Measurements from ENCODE around the gene TUNAR. TPM values are rescaled to one million over a fixed set of nuclear protein-coding genes. Genes with fewer than 3 reads are reported as not detected.

Gene TUNAR
- total RNA-seq = not detected
- not detected for total RNA-seq (2013)
- total RNA-seq = 0 to 0.13 (median 0) reads per million in 29 experiments

DNA sequence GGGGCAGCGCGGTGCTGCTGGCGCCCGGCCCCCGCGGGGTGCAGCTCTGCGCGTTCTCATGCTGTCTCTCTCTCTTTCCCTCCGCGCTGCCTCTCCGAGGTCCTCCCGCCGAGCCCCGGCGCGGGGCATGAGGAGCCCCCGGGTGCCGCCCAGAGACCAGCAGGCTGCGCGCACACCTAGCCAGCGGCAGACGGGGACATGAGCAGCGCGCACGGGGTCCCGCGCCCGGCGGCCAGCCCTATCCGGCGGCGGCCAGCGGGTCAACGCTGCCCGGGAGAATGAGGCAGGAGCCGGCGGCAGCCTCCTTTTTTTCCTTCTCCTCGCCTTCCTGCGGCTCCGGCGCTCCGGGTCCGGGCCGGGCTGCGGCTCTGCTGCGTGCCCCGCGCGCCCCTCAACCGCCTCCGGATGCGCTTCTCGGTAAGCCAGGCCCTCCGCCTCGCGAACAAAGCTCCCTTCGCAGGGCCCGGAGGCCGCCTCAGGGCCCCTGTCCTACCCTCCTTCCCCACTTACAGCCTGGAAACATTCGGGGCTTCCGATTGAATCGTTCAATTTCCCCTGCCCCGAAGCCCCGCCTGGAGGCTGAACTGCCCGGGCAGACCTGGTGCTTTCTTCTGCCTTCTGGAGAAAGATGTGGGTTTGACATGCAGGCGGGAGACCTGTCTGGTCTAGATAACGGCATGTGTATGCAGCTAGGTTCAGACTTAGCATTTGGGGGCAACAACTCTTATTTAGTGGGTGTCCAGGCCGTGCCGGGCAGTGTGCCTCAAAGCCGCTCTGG, at the start of gene TUNAR:
Gene TUNAR (plus strand): TSS at position 72 of the 778 bp plus-strand sequence.
- DNase-seq (no peak), ATAC-seq (replicated peaks in 1 of 4) (no peak)
- POLR2A ChIA-PET = no interaction called here
- H3K27me3 ChIP-seq (replicated peaks in 1 of 2; ENCODE audit: control insufficient read depth in 2 of 2, extremely low read depth in 1 of 2, insufficient read depth in 2 of 2, low read length in 1 of 2) = peaks cover 2 to 31% of the 10 kb centered on the region in 2 experiments
- Mint-ChIP-seq H3K4me3 (peak within 1 kb of the TSS in 1 of 3 donors; percentile 57), H3K27me3 (peaks cover 45 to 50% of the 10 kb centered on the region in 2 donors), H3K4me1 (peaks cover 0 to 9% (median 9%) of the 10 kb centered on the region in 3 donors), H3K27ac (no peak within 1 kb of the TSS), H3K9me3 (no peaks in the 10 kb centered on the region), H3K36me3 (no peaks in the 10 kb centered on the region)
- WGBS (ENCODE audit: insufficient coverage) = 7% methylated on average over 69 of the region's 70 CpGs
- H3K4me3 ChIP-seq (ENCODE audit: control insufficient read depth in 1 of 2, extremely low read depth in 1 of 2, low read length in 1 of 2) = no peak within 1 kb of the TSS
- no peaks in the 10 kb centered on the region for H3K9me3 ChIP-seq
- CTCF ChIA-PET = no interaction called here
- no peaks in the 10 kb centered on the region for H3K4me1 ChIP-seq (ENCODE audit: control insufficient read depth in 1 of 2, extremely low read depth in 1 of 2, insufficient read depth in 2 of 2, low read length in 2 of 2)
- no peaks in the 10 kb centered on the region for H3K36me3 ChIP-seq (ENCODE audit: control insufficient read depth in 2 of 2, extremely low read depth in 1 of 2, insufficient read depth in 1 of 2, low read length in 1 of 2)
- H3K27ac ChIP-seq (ENCODE audit: low read length) = no peak within 1 kb of the TSS

- H3K36me3 ChIP-seq (ENCODE audit: control insufficient read depth in 2 of 2, extremely low read depth in 1 of 2, insufficient read depth in 1 of 2, low read length in 1 of 2) = no peaks in the 10 kb centered on the region
- POLR2A ChIA-PET = interaction anchor here in 1 of 2 donors (0.6 kb wide), 1 partner anchor 1408 kb away, joined by 12 read pairs; no protein-coding TSS in a partner anchor
- Mint-ChIP-seq H3K9me3 (no peaks in the 10 kb centered on the region), H3K4me3 (no peak overlapping the region), H3K36me3 (no peaks in the 10 kb centered on the region), H3K27me3 (peaks cover 22 to 35% of the 10 kb centered on the region in 2 donors), H3K27ac (no peak overlapping the region), H3K4me1 (no peaks in the 10 kb centered on the region)
- CTCF ChIA-PET = no interaction called here
- DNase-seq (no peak), ATAC-seq (replicated peaks in 1 of 4) (no peak)
- no peak overlapping the region for H3K4me3 ChIP-seq (ENCODE audit: control insufficient read depth in 1 of 2, extremely low read depth in 1 of 2, low read length in 1 of 2)
- peaks cover 2 to 23% of the 10 kb centered on the region in 2 experiments for H3K27me3 ChIP-seq (replicated peaks in 1 of 2; ENCODE audit: control insufficient read depth in 2 of 2, extremely low read depth in 1 of 2, insufficient read depth in 2 of 2, low read length in 1 of 2)
- WGBS (ENCODE audit: insufficient coverage) = 73% methylated on average over 2 of the region's 3 CpGs
- H3K27ac ChIP-seq (ENCODE audit: low read length) = no peak overlapping the region
- no peaks in the 10 kb centered on the region for H3K9me3 ChIP-seq
- H3K4me1 ChIP-seq (ENCODE audit: control insufficient read depth in 1 of 2, extremely low read depth in 1 of 2, insufficient read depth in 2 of 2, low read length in 2 of 2) = no peaks in the 10 kb centered on the region
Measured at GRCh38 chr14:95828649-95829265, 47.9 kb upstream of the TUNAR start.

DNA sequence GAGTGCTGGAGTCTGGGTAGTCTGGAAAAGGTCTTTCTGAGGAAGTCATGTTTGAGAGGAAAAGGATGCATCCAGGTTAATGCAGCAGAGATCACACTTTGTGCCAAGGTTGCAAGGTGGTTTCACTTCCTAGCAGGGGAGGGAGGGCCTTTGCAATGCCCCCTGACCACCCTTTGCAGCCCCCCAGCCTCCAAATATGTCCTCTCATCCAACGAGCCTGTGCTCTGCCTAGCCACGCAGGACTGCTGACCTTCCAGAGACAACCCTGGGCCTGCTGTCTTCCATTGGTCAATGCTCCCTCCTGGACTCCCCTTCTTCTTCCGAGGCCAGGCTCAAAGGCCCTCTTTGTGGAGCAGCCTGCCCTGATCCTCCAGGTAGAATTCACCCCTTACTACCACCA, 47.3 kb upstream of the TUNAR start:
- Histone ChIP-seq H3K36me3 (ENCODE audit: control insufficient read depth in 2 of 2, extremely low read depth in 1 of 2, insufficient read depth in 1 of 2, low read length in 1 of 2) (no peaks in the 10 kb centered on the region), H3K4me3 (ENCODE audit: control insufficient read depth in 1 of 2, extremely low read depth in 1 of 2, low read length in 1 of 2) (no peak overlapping the region), H3K4me1 (ENCODE audit: control insufficient read depth in 1 of 2, extremely low read depth in 1 of 2, insufficient read depth in 2 of 2, low read length in 2 of 2) (no peaks in the 10 kb centered on the region), H3K27ac (ENCODE audit: low read length) (no peak overlapping the region), H3K27me3 (replicated peaks in 1 of 2; ENCODE audit: control insufficient read depth in 2 of 2, extremely low read depth in 1 of 2, insufficient read depth in 2 of 2, low read length in 1 of 2) (peaks cover 2 to 27% of the 10 kb centered on the region in 2 experiments), H3K9me3 (no peaks in the 10 kb centered on the region)
- no peaks in the 10 kb centered on the region for H3K9me3 Mint-ChIP-seq
- ATAC-seq (replicated peaks in 1 of 4) (no peak), DNase-seq (no peak)
- H3K36me3 Mint-ChIP-seq = no peaks in the 10 kb centered on the region
- H3K4me3 Mint-ChIP-seq = no peak overlapping the region
- 72% methylated on average over 3 of the region's 3 CpGs for WGBS (ENCODE audit: insufficient coverage)
- H3K27me3 Mint-ChIP-seq = peaks cover 22 to 35% of the 10 kb centered on the region in 2 donors
- CTCF ChIA-PET = no interaction called here
- no peaks in the 10 kb centered on the region for H3K4me1 Mint-ChIP-seq
- POLR2A ChIA-PET = interaction anchor here in 1 of 2 donors (0.6 kb wide), 1 partner anchor 1409 kb away, joined by 12 read pairs; no protein-coding TSS in a partner anchor
- no peak overlapping the region for H3K27ac Mint-ChIP-seq

- no peaks in the 10 kb centered on the region for H3K36me3 ChIP-seq (ENCODE audit: control insufficient read depth in 2 of 2, extremely low read depth in 1 of 2, insufficient read depth in 1 of 2, low read length in 1 of 2)
- Mint-ChIP-seq H3K27ac (no peak overlapping the region), H3K36me3 (no peaks in the 10 kb centered on the region), H3K9me3 (no peaks in the 10 kb centered on the region), H3K27me3 (peaks cover 24 to 35% of the 10 kb centered on the region in 2 donors), H3K4me3 (no peak overlapping the region), H3K4me1 (no peaks in the 10 kb centered on the region)
- CTCF ChIA-PET = no interaction called here
- peaks cover 2 to 27% of the 10 kb centered on the region in 2 experiments for H3K27me3 ChIP-seq (replicated peaks in 1 of 2; ENCODE audit: control insufficient read depth in 2 of 2, extremely low read depth in 1 of 2, insufficient read depth in 2 of 2, low read length in 1 of 2)
- ATAC-seq (replicated peaks in 1 of 4) (no peak), DNase-seq (no peak)
- H3K27ac ChIP-seq (ENCODE audit: low read length) = no peak overlapping the region
- POLR2A ChIA-PET = no interaction called here
- H3K4me1 ChIP-seq (ENCODE audit: control insufficient read depth in 1 of 2, extremely low read depth in 1 of 2, insufficient read depth in 2 of 2, low read length in 2 of 2) = no peaks in the 10 kb centered on the region
- 32% methylated on average over 3 of the region's 3 CpGs for WGBS (ENCODE audit: insufficient coverage)
- no peaks in the 10 kb centered on the region for H3K9me3 ChIP-seq
- H3K4me3 ChIP-seq (ENCODE audit: control insufficient read depth in 1 of 2, extremely low read depth in 1 of 2, low read length in 1 of 2) = no peak overlapping the region
Measured at GRCh38 chr14:95830386-95830785, 46.2 kb upstream of the TUNAR start.

- Mint-ChIP-seq H3K4me3 (no peak overlapping the region), H3K9me3 (no peaks in the 10 kb centered on the region), H3K4me1 (no peaks in the 10 kb centered on the region), H3K27me3 (peaks cover 24 to 32% of the 10 kb centered on the region in 2 donors), H3K36me3 (no peaks in the 10 kb centered on the region), H3K27ac (no peak overlapping the region)
- WGBS (ENCODE audit: insufficient coverage) = 100% methylated on average over 1 of the region's 2 CpGs
- DNase-seq (no peak), ATAC-seq (replicated peaks in 1 of 4) (no peak)
- POLR2A ChIA-PET = no interaction called here
- Histone ChIP-seq H3K4me3 (ENCODE audit: control insufficient read depth in 1 of 2, extremely low read depth in 1 of 2, low read length in 1 of 2) (no peak overlapping the region), H3K9me3 (no peaks in the 10 kb centered on the region), H3K36me3 (ENCODE audit: control insufficient read depth in 2 of 2, extremely low read depth in 1 of 2, insufficient read depth in 1 of 2, low read length in 1 of 2) (no peaks in the 10 kb centered on the region), H3K4me1 (ENCODE audit: control insufficient read depth in 1 of 2, extremely low read depth in 1 of 2, insufficient read depth in 2 of 2, low read length in 2 of 2) (no peaks in the 10 kb centered on the region), H3K27me3 (replicated peaks in 1 of 2; ENCODE audit: control insufficient read depth in 2 of 2, extremely low read depth in 1 of 2, insufficient read depth in 2 of 2, low read length in 1 of 2) (peaks cover 2 to 27% of the 10 kb centered on the region in 2 experiments), H3K27ac (ENCODE audit: low read length) (no peak overlapping the region)
- CTCF ChIA-PET = no interaction called here
Measured at GRCh38 chr14:95831041-95831440, 45.6 kb upstream of the TUNAR start.

- Histone ChIP-seq H3K9me3 (no peaks in the 10 kb centered on the region), H3K4me1 (ENCODE audit: control insufficient read depth in 1 of 2, extremely low read depth in 1 of 2, insufficient read depth in 2 of 2, low read length in 2 of 2) (no peaks in the 10 kb centered on the region), H3K27me3 (replicated peaks in 1 of 2; ENCODE audit: control insufficient read depth in 2 of 2, extremely low read depth in 1 of 2, insufficient read depth in 2 of 2, low read length in 1 of 2) (peaks cover 0 to 27% of the 10 kb centered on the region in 2 experiments), H3K27ac (ENCODE audit: low read length) (no peak overlapping the region), H3K4me3 (ENCODE audit: control insufficient read depth in 1 of 2, extremely low read depth in 1 of 2, low read length in 1 of 2) (no peak overlapping the region), H3K36me3 (ENCODE audit: control insufficient read depth in 2 of 2, extremely low read depth in 1 of 2, insufficient read depth in 1 of 2, low read length in 1 of 2) (no peaks in the 10 kb centered on the region)
- no peak for ATAC-seq (replicated peaks in 1 of 4)
- no peaks in the 10 kb centered on the region for H3K4me1 Mint-ChIP-seq
- 38% methylated on average over 4 of the region's 5 CpGs for WGBS (ENCODE audit: insufficient coverage)
- ChIA-PET POLR2A (no interaction called here), CTCF (no interaction called here)
- no peak for DNase-seq
- H3K27ac Mint-ChIP-seq = no peak overlapping the region
- H3K4me3 Mint-ChIP-seq = no peak overlapping the region
- H3K27me3 Mint-ChIP-seq = peaks cover 24 to 32% of the 10 kb centered on the region in 2 donors
- no peaks in the 10 kb centered on the region for H3K36me3 Mint-ChIP-seq
- H3K9me3 Mint-ChIP-seq = no peaks in the 10 kb centered on the region
Measured at GRCh38 chr14:95831468-95831867, 45.2 kb upstream of the TUNAR start.
